Esophagus muscularis mucosa (tissue), 3 donors: Measurements from ENCODE around the gene SLC12A8.

ENCODE experiments used
- CTCF ChIP-seq, 3 experiments: fragments of 200-600 bp in 2 of 3; fragments of 450-650 bp in 1 of 3; sonication (generic) in 2 of 3; IDR thresholded peaks; one replicate each; pipeline ENCODE4 v1.5.1; 2017 to 2019; ENCODE audit warnings: antibody characterized with exemption in 3 of 3, mild to moderate bottlenecking in 2 of 3, moderate library complexity in 1 of 3
- POLR2A ChIP-seq: fragments of 450-650 bp; IDR thresholded peaks from one replicate; pipeline ENCODE4 v1.6.1; 2017; ENCODE audit warnings: antibody characterized with exemption, moderate library complexity, mild to moderate bottlenecking, low read depth
- POLR2AphosphoS5 ChIP-seq, 2 donors: sonication (generic); formaldehyde crosslinking; IDR thresholded peaks; one replicate each; pipeline ENCODE4 v1.6.1; 2017; ENCODE audit warnings: antibody characterized with exemption in 2 of 2

GRCh38 chr3:125083776-125084175 is 128.8 kb downstream of the SLC12A8 start:
- TF ChIP-seq CTCF (IDR thresholded peaks at IDR 0.05) (no peak), POLR2A (no peak), POLR2AphosphoS5 (IDR thresholded peaks at IDR 0.05) (no peak)
